NCI-H1105 (cell line): ENCODE data around the gene SNTB2.
"Not testable (repeated sequence)": the region's sequence is repeated elsewhere in the genome, so short reads cannot be mapped to it uniquely, and the experiment has no call there.

Experiments used
- DNase-seq: peaks from one replicate; lab custom pipeline; 2025; lab: John Stamatoyannopoulos, UW

The SNTB2 gene

DNA sequence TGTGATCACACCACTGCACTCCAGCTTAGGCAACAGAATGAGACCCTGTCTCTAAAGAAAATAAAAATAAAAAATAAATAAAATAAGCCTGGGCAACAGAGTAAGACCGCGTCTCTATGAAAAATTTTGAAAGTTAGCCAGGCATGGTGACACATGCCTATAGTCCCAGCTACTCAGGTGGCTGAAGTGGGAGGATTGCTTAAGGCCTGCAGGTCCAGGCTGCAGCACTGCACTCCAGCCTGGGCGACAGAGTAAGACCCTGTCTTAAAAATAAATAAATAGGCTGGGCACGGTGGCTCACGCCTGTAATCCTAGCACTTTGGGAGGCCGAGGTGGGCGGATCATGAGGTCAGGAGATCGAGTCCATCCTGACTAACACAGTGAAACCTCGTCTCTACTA, 104.7 kb downstream of the SNTB2 start:
- DNase-seq = not testable (repeated sequence)

GRCh38 chr16:69293401-69293800, 106.4 kb downstream of the SNTB2 start:
- DNase-seq = no peak

GRCh38 chr16:69294051-69294450, 107.1 kb downstream of the SNTB2 start:
- no peak for DNase-seq

GRCh38 chr16:69296771-69297170, 109.8 kb downstream of the SNTB2 start:
- DNase-seq = not testable (repeated sequence)

GRCh38 chr16:69298261-69298660, 111.3 kb downstream of the SNTB2 start:
- no peak for DNase-seq

DNA sequence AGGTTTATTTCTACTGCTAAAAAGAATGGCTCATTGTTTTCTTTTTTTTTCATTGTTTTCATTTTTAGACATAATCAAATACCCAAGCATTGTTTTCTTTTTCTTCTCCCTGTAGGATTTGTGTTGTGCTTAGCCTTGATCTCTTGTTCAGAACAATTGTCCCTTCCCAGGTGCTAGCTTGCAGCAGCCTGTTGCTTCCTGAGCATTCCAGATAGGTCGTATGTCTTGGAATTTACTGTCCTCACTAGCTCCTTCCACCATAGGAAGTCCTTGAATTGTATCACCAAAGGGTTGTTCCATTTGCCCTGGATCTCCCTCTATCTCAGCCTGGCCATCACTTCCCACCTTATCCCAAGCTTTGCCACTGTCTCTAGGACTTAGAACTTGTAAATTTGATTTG, 114.2 kb downstream of the SNTB2 start:
- DNase-seq = no peak

GRCh38 chr16:69301861-69302260, 114.9 kb downstream of the SNTB2 start:
- no peak for DNase-seq

- DNase-seq = no peak
These were observed 115.3 kb downstream of the SNTB2 start for GRCh38 chr16:69302301-69302700.

- no peak for DNase-seq
These were observed 119.1 kb downstream of the SNTB2 start for GRCh38 chr16:69306031-69306430.

- DNase-seq = no peak
These were observed 120.1 kb downstream of the SNTB2 start for GRCh38 chr16:69307091-69307490.

DNA sequence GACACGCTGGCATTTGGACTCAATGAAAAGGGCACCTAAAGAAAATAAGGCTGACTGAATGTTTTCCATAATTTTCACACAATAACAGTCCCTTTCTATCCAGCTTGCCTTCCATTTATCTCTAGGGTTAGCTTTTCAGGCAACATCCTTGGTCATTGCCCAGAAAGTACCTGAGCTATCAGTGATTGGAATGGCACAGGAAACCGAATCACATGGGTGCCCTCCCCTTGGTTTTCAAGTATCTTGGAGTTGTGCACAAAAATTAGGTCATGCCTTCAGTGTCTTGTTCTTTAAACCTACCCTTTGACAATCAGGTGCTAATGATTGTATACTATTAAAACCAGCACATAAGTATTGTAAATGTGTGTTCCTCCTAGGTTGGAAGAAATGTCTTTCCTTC, 120.9 kb downstream of the SNTB2 start:
- no peak for DNase-seq

- no peak for DNase-seq
These were observed 122.4 kb downstream of the SNTB2 start for GRCh38 chr16:69309316-69309715.

GRCh38 chr16:69310653-69311532, 123.9 kb downstream of the SNTB2 start, which contains the start of gene VPS4A:
VPS4A (plus strand) TSS chr16:69311350; CDS start chr16:69311512, 162 bp downstream.
- DNase-seq = peak; percentile 77

GRCh38 chr16:69311533-69312387, 124.8 kb downstream of the SNTB2 start:
- no peak for DNase-seq

- no peak for DNase-seq
These were observed 126.5 kb downstream of the SNTB2 start for GRCh38 chr16:69313469-69313868.

- no peak for DNase-seq
These were observed 127.6 kb downstream of the SNTB2 start for GRCh38 chr16:69314534-69314933.

DNA sequence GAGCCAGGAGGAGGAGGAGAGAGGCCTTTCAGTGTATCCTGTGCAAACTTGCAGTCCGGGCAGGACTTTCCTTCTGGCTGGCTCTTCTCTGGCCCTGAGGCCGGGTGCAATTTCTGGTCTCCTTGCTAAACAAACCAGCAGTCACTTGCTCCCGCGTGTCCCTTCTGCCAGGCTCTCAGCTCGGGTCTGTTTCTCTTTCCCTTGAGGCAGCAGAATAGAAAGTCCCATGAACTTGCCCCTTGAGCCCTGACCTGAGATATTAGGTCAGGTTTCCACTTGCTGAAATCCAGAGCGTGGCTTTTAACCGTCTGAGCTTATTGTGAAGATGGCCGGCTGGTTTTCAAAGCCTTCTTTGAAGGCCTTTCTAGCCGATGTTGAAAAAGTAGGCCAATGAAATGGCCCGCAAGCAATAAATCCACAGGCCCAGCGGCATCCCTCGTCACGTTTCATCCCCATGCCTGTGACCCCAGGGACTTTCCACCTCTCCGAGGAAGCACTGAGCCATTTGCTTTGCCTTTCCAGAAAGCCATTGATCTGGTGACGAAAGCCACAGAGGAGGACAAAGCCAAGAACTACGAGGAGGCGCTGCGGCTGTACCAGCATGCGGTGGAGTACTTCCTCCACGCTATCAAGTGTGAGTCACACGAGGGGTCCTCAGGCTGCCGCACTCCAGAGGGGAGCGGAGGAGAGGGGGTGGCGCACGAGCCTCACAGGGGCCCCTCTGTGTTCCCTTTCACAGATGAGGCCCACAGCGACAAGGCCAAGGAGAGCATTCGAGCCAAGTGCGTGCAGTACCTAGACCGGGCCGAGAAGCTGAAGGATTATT, 128.7 kb downstream of the SNTB2 start:
- no peak for DNase-seq

DNA sequence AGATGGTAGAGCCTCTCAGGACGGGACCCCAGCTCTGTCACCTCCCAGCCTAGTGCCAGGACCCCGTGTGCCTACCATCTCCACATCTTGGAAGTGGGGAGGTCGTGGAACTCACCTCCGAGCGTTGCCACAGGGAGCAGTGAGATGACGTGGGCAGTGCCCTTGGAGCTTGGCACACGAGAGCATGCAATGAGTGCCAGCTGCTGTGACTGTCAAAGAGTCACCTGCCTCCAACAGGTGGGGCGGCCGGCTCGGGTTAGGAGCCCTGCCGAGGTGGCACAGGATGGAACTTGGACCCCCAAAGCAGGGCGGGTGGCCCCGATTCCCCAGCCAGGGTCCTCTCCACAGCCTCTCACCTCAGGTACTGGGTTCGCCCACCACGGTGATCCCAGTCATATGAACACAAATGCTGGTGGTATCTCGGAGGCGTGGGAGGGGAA, 129.7 kb downstream of the SNTB2 start:
- no peak for DNase-seq

- DNase-seq = no peak
These were observed 131.4 kb downstream of the SNTB2 start for GRCh38 chr16:69318177-69318910.

- DNase-seq = no peak
These were observed 131.9 kb downstream of the SNTB2 start for GRCh38 chr16:69318911-69319289.

DNA sequence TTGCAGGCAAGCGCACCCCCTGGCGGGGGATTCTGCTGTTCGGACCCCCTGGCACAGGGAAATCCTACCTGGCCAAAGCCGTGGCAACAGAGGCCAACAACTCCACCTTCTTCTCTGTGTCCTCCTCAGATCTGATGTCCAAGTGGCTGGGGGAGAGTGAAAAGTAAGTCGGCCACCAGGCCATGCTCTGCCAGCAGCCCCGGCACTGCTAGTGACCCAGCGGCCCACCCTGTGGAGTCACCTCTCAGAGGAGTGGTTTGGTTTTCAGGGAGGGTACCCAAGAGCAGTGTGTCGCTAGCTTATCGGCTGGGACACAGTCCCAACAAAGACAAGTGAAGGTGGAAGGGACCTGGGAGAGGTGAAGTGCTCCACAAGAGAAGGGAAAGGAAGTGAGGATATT, 132.4 kb downstream of the SNTB2 start:
- no peak for DNase-seq
